ENCODE data around the gene FOXL3. TPM values are rescaled to one million over a fixed set of nuclear protein-coding genes. Genes with fewer than 3 reads are reported as not detected.

Gene FOXL3
- polyA plus RNA-seq, 1 of the 3 experiments (the other 2 are of a cell fraction): not detected

DNA sequence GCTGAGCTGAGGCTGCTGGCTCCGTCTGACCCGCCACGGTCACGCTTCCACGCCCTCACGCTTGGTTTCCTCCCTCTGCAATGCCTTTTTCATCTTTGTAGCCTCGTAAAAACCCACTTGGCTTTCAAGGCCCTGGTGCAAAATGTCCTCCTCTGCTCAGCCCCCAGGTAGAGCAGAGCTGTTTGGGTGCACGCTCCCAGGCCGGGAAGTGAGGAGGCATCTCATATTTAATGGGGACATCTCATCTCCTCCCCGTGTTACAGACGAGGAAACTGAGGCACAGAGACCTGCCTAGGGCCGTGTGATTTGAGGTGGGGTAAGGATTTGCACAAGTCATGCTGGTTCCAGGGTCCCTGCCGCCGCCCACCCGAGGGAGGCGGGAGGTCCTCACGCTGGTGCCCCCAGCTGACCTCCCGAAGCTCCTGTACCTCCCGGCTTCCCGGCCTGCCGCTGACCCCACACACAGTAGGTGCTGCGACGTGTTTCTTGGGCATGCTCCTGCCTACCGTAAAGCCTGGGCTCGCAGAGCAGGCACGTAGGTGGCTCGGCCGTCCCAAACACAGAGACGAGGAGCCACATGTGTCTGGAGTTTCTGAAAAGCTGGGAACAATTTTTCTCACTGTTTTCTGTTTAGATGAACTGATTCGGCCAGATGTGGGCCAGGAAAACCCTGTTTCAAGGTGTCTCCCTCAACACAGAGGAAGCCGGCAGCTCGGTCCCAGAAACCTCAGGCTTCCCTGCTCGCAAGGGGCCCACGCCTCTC, 11.5 kb downstream of the FOXL3 start:
- Histone ChIP-seq H3K9me2 (no peaks in the 10 kb centered on the region), H4K20me1 (ENCODE audit: insufficient read depth) (no peaks in the 10 kb centered on the region), H3K27ac (ENCODE audit: low read depth in 2 of 2, low read length in 1 of 2) (no peak overlapping the region), H3K79me2 (ENCODE audit: insufficient read depth) (no peaks in the 10 kb centered on the region), H2AFZ (ENCODE audit: low read depth) (no peak overlapping the region), H3K9me3 (no peaks in the 10 kb centered on the region), H3K27me3 (ENCODE audit: insufficient read depth) (peaks cover 31% of the 10 kb centered on the region), H3K9ac (no peak overlapping the region), H3K4me3 (ENCODE audit: low read depth in 2 of 2, low read length in 1 of 2) (no peak overlapping the region), H3K4me2 (no peak overlapping the region), H3K36me3 (replicated peaks in 1 of 2; ENCODE audit: control insufficient read depth in 1 of 2, insufficient read depth in 2 of 2, low read length in 1 of 2) (no peaks in the 10 kb centered on the region), H3K4me1 (ENCODE audit: control insufficient read depth in 1 of 2, insufficient read depth in 2 of 2, low read depth in 1 of 2, low read length in 1 of 2) (no peaks in the 10 kb centered on the region), H3F3A (replicated peaks; ENCODE audit: insufficient read depth) (no peaks in the 10 kb centered on the region)
- DNase-seq: no peak
- 70% methylated on average over 30 of the region's 34 CpGs for WGBS (ENCODE audit: low lambda C conversion rate)
- TF ChIP-seq, protein P1, sequence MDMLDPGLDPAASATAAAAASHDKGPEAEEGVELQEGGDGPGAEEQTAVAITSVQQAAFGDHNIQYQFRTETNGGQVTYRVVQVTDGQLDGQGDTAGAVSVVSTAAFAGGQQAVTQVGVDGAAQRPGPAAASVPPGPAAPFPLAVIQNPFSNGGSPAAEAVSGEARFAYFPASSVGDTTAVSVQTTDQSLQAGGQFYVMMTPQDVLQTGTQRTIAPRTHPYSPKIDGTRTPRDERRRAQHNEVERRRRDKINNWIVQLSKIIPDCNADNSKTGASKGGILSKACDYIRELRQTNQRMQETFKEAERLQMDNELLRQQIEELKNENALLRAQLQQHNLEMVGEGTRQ (IDR thresholded peaks at IDR 0.05; ENCODE audit: borderline replicate concordance, low read depth, low read length): no peak
- TF ChIP-seq FOSL2 (IDR thresholded peaks at IDR 0.05; ENCODE audit: borderline replicate concordance, low read depth): no peak
- TF ChIP-seq, protein P2, sequence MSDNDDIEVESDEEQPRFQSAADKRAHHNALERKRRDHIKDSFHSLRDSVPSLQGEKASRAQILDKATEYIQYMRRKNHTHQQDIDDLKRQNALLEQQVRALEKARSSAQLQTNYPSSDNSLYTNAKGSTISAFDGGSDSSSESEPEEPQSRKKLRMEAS (IDR thresholded peaks at IDR 0.05; ENCODE audit: low read depth): no peak
- no peak for TF ChIP-seq TEAD4 (IDR thresholded peaks at IDR 0.05; ENCODE audit: borderline replicate concordance, insufficient read depth)
- no peak for TF ChIP-seq JUND (IDR thresholded peaks at IDR 0.05)
- TF ChIP-seq EP300 (IDR thresholded peaks at IDR 0.05; ENCODE audit: borderline replicate concordance in 1 of 2, low read depth in 1 of 2, low read length in 1 of 2): no peak
- TF ChIP-seq POLR2AphosphoS5 (IDR thresholded peaks at IDR 0.05; ENCODE audit: low read depth, low read length): no peak
- no peak for TF ChIP-seq GATA2 (CRISPR knock-in tag; IDR thresholded peaks at IDR 0.05)
- no peak for TF ChIP-seq TCF12 (IDR thresholded peaks at IDR 0.05)
- no peak for TF ChIP-seq CHD2 (IDR thresholded peaks at IDR 0.05; ENCODE audit: low read length, partially characterized antibody)
- ChIA-PET CTCF (interaction anchor here (0.8 to 1.9 kb wide), 4 partner anchors 19 to 35 kb away, joined by 3 to 5 read pairs (median 5); no protein-coding TSS in a partner anchor), POLR2A (no interaction called here)

- Histone ChIP-seq H3K4me1 (ENCODE audit: control insufficient read depth in 1 of 2, insufficient read depth in 2 of 2, low read depth in 1 of 2, low read length in 1 of 2) (no peaks in the 10 kb centered on the region), H3F3A (replicated peaks; ENCODE audit: insufficient read depth) (no peaks in the 10 kb centered on the region), H3K4me2 (no peak overlapping the region), H4K20me1 (ENCODE audit: insufficient read depth) (no peaks in the 10 kb centered on the region), H3K27me3 (ENCODE audit: insufficient read depth) (peaks cover 35% of the 10 kb centered on the region), H3K27ac (ENCODE audit: low read depth in 2 of 2, low read length in 1 of 2) (no peak overlapping the region), H3K9ac (no peak overlapping the region), H2AFZ (ENCODE audit: low read depth) (no peak overlapping the region), H3K36me3 (replicated peaks in 1 of 2; ENCODE audit: control insufficient read depth in 1 of 2, insufficient read depth in 2 of 2, low read length in 1 of 2) (no peaks in the 10 kb centered on the region), H3K9me3 (peaks cover under 1% of the 10 kb centered on the region; the same call in 1 of the 2 replicates), H3K9me2 (no peaks in the 10 kb centered on the region), H3K79me2 (ENCODE audit: insufficient read depth) (no peaks in the 10 kb centered on the region), H3K4me3 (ENCODE audit: low read depth in 2 of 2, low read length in 1 of 2) (no peak overlapping the region)
- no peak for DNase-seq
- CTCF ChIA-PET: interaction anchor here (0.8 to 1.9 kb wide), 4 partner anchors 19 to 36 kb away, joined by 3 to 5 read pairs (median 5); no protein-coding TSS in a partner anchor
- POLR2A ChIA-PET: no interaction called here
- 72% methylated on average over 15 of the region's 18 CpGs for WGBS (ENCODE audit: low lambda C conversion rate)
- TF ChIP-seq USF1 (IDR thresholded peaks at IDR 0.05; ENCODE audit: borderline replicate concordance, low read depth) (no peak), TEAD4 (IDR thresholded peaks at IDR 0.05; ENCODE audit: borderline replicate concordance, insufficient read depth) (no peak), JUND (IDR thresholded peaks at IDR 0.05) (no peak), ELF1 (IDR thresholded peaks at IDR 0.05) (no peak), TAF1 (IDR thresholded peaks at IDR 0.05; ENCODE audit: borderline replicate concordance, low read depth, low read length) (no peak), RFX5 (IDR thresholded peaks at IDR 0.05; ENCODE audit: low read length) (no peak), FOSL2 (IDR thresholded peaks at IDR 0.05; ENCODE audit: borderline replicate concordance, low read depth) (no peak), MXI1 (IDR thresholded peaks at IDR 0.05; ENCODE audit: low read depth, low read length) (no peak), YY1 (IDR thresholded peaks at IDR 0.05; ENCODE audit: low read depth) (no peak), SMC3 (IDR thresholded peaks at IDR 0.05; ENCODE audit: low read depth, low read length) (no peak), POLR2AphosphoS5 (IDR thresholded peaks at IDR 0.05; ENCODE audit: low read depth, low read length) (no peak)
- TF ChIP-seq, protein P3, sequence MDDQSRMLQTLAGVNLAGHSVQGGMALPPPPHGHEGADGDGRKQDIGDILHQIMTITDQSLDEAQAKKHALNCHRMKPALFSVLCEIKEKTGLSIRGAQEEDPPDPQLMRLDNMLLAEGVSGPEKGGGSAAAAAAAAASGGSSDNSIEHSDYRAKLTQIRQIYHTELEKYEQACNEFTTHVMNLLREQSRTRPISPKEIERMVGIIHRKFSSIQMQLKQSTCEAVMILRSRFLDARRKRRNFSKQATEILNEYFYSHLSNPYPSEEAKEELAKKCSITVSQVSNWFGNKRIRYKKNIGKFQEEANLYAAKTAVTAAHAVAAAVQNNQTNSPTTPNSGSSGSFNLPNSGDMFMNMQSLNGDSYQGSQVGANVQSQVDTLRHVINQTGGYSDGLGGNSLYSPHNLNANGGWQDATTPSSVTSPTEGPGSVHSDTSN (IDR thresholded peaks at IDR 0.05): no peak
These were observed 12.4 kb downstream of the FOXL3 start for GRCh38 chr7:302054-302992.
